Keratinocyte (primary cell): ENCODE data around the gene SOX5.

Experiments used
- EZH2 ChIP-seq: IDR thresholded peaks from one replicate; pipeline ENCODE4 v1.6.1; 2012; ENCODE audit warnings: inconsistent platforms, mild to moderate bottlenecking, low read length, moderate library complexity
- TF ChIP-seq, protein P1 (sequence below), 3 experiments: IDR thresholded peaks in 1 of 3; conservative IDR thresholded peaks in 1 of 3; optimal IDR thresholded peaks in 1 of 3; 2 replicates in 2 of 3; 3 replicates in 1 of 3; pipeline versions ENCODE3 to v1.5.1; 2011; ENCODE audit warnings: low read length in 3 of 3, mild to moderate bottlenecking in 3 of 3, moderate library complexity in 2 of 3, control low read depth in 1 of 3, inconsistent platforms in 1 of 3; ENCODE audit not compliant: insufficient read depth in 2 of 3; ENCODE audit errors: extremely low read depth in 1 of 3

DNA sequence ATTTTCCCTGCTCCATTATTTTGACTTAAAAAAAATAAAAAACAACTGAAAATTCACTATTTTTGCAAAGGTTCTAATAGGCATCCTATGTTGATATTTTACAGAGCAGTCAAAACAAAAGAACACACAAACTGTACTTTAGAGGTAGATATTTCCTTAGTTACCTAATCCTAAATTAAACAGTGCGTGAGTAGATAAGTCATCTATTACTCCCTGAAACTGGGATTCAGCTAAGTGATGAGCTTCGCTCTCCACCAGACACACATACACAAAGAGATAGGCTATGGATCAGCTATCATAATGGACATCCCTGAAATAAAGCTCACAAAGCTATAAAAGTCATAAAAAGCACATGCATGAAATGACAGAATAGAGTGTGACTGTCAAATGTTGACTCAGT is 398.7 kb downstream of the SOX5 start:
- TF ChIP-seq, protein P1, sequence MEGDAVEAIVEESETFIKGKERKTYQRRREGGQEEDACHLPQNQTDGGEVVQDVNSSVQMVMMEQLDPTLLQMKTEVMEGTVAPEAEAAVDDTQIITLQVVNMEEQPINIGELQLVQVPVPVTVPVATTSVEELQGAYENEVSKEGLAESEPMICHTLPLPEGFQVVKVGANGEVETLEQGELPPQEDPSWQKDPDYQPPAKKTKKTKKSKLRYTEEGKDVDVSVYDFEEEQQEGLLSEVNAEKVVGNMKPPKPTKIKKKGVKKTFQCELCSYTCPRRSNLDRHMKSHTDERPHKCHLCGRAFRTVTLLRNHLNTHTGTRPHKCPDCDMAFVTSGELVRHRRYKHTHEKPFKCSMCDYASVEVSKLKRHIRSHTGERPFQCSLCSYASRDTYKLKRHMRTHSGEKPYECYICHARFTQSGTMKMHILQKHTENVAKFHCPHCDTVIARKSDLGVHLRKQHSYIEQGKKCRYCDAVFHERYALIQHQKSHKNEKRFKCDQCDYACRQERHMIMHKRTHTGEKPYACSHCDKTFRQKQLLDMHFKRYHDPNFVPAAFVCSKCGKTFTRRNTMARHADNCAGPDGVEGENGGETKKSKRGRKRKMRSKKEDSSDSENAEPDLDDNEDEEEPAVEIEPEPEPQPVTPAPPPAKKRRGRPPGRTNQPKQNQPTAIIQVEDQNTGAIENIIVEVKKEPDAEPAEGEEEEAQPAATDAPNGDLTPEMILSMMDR (optimal IDR thresholded peaks at IDR 0.05 in 1 of 3, IDR thresholded peaks at IDR 0.05 in 1 of 3, conservative IDR thresholded peaks at IDR 0.05 in 1 of 3; ENCODE audit: extremely low read depth in 1 of 3, insufficient read depth in 2 of 3, low read length in 3 of 3), result no peak
- no peak for TF ChIP-seq EZH2
